SK-N-MC (cell line): ENCODE measurements around the gene HMHB1.

ENCODE experiments used
- DNase-seq: peaks from one replicate; pipeline ENCODE4 v3.0.0-alpha.2; 2011; ENCODE audit warnings: low read depth, low spot score
- H3K27ac ChIP-seq: fragments of 200-600 bp; sonication (generic); 2 replicates; pipeline ENCODE4 v1.5.1; 2016; ENCODE audit warnings: mixed run types
- H3K36me3 ChIP-seq: fragments of 200-600 bp; sonication (generic); 2 replicates; pipeline ENCODE4 v1.6.1; 2017; ENCODE audit warnings: antibody characterized with exemption, low read length, mixed read lengths; ENCODE audit not compliant: insufficient read depth
- H3K4me3 ChIP-seq: fragments of 200-600 bp; sonication (generic); 2 replicates; pipeline ENCODE4 v1.5.1; 2016
- H3K9ac ChIP-seq: fragments of 200-600 bp; sonication (generic); 2 replicates; pipeline ENCODE4 v1.8.0; 2017; ENCODE audit warnings: mixed run types, mixed read lengths; ENCODE audit not compliant: insufficient read length
- H3K9me3 ChIP-seq: fragments of 200-600 bp; sonication (generic); 2 replicates; pipeline ENCODE4 v1.6.1; 2017; ENCODE audit warnings: low read depth, mild to moderate bottlenecking, antibody characterized with exemption, low read length, moderate library complexity, mixed read lengths
- EZH2 ChIP-seq: fragments of 200-600 bp; sonication (generic); IDR thresholded peaks from one replicate; pipeline ENCODE4 v1.6.1; 2017; ENCODE audit warnings: antibody characterized with exemption
- FOXP2 ChIP-seq: optimal IDR thresholded peaks from 2 replicates; pipeline ENCODE3; 2011; ENCODE audit warnings: mild to moderate bottlenecking, moderate library complexity; ENCODE audit not compliant: insufficient read depth; ENCODE audit errors: extremely low read length, control extremely low read depth
- POLR2AphosphoS5 ChIP-seq: IDR thresholded peaks from 2 replicates; pipeline ENCODE4 v1.6.1; 2012; ENCODE audit warnings: mild to moderate bottlenecking, low read depth, low read length, borderline replicate concordance

HMHB1 gene

DNA sequence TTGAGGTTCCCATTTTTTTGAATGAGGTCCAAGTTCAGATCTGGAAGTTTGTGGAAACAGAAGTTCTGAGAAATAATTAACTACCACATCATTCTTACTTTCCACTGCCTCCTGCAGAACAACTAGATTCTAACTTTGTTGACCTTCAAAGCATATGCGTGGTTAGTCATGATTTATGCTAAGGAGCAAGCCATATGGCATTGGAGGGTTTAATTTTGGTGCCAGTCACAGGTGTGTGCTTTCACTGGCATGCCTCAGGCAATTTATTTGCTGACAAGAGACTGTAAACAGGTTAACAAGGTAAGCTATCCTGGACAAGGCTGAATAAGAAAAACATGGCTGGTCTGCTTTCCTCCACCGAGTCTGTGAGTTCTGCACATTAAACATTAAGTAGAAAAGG lies 31.5 kb downstream of the HMHB1 start:
- Histone ChIP-seq H3K36me3 (no peaks in the 10 kb centered on the region), H3K9me3 (no peaks in the 10 kb centered on the region), H3K9ac (no peak overlapping the region), H3K4me3 (no peak overlapping the region), H3K27ac (no peak overlapping the region)
- no peak for DNase-seq
- no peak for TF ChIP-seq EZH2

DNA sequence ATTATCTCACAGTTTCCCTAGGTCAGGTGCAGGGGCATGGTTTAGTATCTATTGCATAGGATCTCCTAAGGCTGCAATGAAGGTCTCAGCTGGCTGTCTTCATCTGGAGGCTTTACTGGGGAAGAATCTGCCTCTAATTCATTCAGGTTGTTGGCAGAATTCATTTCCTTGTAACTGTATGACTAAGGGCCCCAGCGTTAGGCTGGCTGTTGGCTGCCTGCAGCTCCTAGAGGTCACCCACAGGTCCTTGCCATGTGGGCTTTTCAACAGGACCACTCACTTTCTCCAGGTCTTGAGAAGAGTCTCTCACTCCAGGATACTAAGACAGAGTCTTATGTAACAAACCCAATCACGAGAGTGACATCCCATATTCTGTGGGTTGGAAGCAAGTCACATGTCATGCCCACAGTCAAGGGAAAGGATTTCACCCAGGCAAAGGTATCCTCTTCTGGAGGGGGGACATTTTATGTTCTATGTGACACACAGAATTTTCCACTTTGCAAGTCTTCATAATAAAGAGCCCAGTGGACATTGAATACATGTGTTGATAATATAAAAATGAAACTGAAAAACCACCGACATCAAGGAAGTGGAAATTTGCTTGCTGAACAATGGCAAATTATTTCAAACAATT lies 38.2 kb downstream of the HMHB1 start:
- Histone ChIP-seq H3K27ac (no peak overlapping the region), H3K4me3 (no peak overlapping the region), H3K9ac (no peak overlapping the region), H3K36me3 (no peaks in the 10 kb centered on the region), H3K9me3 (no peaks in the 10 kb centered on the region)
- TF ChIP-seq POLR2AphosphoS5: no peak
- no peak for TF ChIP-seq FOXP2
- no peak for TF ChIP-seq EZH2
- DNase-seq: no peak

DNA sequence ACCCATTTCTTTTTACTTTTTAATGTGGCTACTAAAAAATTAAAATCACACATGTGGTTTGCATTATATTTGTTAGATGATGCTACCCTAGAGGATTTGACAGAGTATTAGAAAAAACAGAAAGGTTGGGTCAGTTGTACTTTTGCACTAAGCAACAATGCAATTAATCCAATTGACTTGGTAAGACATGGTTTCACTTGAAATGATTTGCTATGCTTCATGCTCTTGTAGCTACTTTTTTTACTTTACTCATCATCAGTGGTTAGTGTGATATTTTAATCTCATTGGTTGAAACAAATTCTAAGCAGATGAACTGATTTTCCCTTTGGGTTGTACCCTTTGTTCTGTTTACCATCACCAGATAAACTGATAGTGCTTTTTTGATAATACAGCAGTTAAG lies 39.4 kb downstream of the HMHB1 start:
- H3K4me3 ChIP-seq: no peak overlapping the region
- no peaks in the 10 kb centered on the region for H3K36me3 ChIP-seq
- no peak overlapping the region for H3K27ac ChIP-seq
- no peak overlapping the region for H3K9ac ChIP-seq
- TF ChIP-seq FOXP2 (no peak), EZH2 (no peak), POLR2AphosphoS5 (no peak)
- no peaks in the 10 kb centered on the region for H3K9me3 ChIP-seq
- DNase-seq: no peak

DNA sequence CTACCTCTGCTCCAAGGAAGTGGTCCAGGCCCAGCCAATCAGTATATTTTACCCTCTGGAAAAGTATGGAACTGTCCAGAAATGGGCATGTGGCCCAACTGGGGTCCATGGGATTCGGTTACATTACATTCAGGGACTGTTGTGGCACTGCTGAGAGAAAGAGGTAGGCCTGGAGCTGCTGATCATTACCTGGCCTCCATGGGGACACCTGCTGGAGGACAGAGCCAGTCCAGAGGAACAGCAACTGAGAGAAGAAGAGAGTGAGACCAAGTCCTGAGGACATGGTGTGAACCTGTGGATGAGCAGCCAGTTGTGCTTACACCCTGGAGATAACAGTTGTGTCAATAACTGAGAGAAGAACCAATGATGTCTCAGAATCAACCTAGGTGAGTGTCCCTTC lies 48.2 kb downstream of the HMHB1 start:
- Histone ChIP-seq H3K9ac (no peak overlapping the region), H3K9me3 (no peaks in the 10 kb centered on the region), H3K36me3 (no peaks in the 10 kb centered on the region), H3K4me3 (no peak overlapping the region), H3K27ac (no peak overlapping the region)
- DNase-seq: no peak
- TF ChIP-seq FOXP2 (no peak), EZH2 (no peak), POLR2AphosphoS5 (no peak)

DNA sequence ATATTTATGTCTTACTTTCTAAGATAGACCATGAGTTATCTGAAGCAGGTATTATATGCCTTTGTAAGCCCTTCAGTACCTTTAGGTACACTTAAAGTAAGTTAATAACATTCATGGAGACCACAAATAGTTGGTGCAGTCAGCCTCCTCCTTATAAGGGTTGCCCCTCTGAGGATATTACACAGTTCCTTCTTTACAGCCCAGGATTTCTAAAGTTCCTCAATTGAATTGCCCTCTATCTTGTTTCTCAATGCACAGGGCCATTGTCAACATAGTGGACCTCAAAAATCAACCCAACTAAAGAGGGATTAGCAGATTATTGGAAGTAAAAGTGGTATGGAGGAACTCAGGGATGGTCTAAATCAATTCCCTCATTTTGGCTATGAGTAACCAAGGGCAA lies 50.3 kb downstream of the HMHB1 start:
- Histone ChIP-seq H3K4me3 (no peak overlapping the region), H3K36me3 (no peaks in the 10 kb centered on the region), H3K27ac (no peak overlapping the region), H3K9ac (no peak overlapping the region), H3K9me3 (no peaks in the 10 kb centered on the region)
- no peak for DNase-seq
- TF ChIP-seq EZH2 (no peak), FOXP2 (no peak), POLR2AphosphoS5 (no peak)

DNA sequence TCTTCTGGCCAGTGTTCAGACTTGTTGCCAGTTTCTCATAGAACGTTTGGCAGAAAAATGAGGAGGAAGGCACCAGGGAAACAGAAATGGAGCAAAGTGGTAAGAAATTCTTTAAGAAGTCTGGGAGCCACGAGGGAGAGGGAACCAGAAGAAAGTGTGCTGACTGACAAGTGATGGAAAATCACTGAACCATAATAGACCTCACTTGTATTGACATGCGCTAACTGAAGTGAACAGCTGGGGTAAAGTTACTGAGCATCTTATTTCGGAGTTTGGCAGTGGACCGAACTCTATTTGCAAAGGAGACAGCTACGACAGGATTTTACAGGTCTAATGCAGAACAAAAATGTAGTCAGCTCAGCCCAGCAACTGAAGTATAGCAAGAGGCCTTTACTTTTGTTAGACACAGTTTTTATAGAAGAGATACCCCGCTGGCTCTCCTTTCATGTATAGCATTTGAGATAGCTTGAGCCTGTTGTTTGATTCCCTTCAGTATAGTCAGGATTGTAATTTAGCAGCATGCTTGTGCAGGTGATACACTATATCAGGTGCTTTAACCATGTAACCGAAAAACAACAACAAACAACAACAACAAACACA lies 53.6 kb downstream of the HMHB1 start:
- Histone ChIP-seq H3K36me3 (no peaks in the 10 kb centered on the region), H3K9me3 (no peaks in the 10 kb centered on the region), H3K4me3 (no peak overlapping the region), H3K27ac (no peak overlapping the region), H3K9ac (no peak overlapping the region)
- TF ChIP-seq POLR2AphosphoS5 (no peak), FOXP2 (no peak), EZH2 (no peak)
- no peak for DNase-seq
